Thoracic aorta endothelial cell (primary cell): Measurements from ENCODE around the gene CROT. TPM values are rescaled to one million over a fixed set of nuclear protein-coding genes. Genes with fewer than 3 reads are reported as not detected.

Source experiments
- small RNA-seq: library from RNA; depleted of rRNA; stranded (forward); fragments of <200 nt; gene quantifications from one replicate; pipeline ENCODE3, GENCODE V24; 2012
- total RNA-seq: library from RNA; depleted of rRNA; stranded (reverse); fragments of >200 nt; gene quantifications from 2 replicates; pipeline ENCODE4 v1.2.3, GENCODE V29; 2012

The CROT gene, protein sequence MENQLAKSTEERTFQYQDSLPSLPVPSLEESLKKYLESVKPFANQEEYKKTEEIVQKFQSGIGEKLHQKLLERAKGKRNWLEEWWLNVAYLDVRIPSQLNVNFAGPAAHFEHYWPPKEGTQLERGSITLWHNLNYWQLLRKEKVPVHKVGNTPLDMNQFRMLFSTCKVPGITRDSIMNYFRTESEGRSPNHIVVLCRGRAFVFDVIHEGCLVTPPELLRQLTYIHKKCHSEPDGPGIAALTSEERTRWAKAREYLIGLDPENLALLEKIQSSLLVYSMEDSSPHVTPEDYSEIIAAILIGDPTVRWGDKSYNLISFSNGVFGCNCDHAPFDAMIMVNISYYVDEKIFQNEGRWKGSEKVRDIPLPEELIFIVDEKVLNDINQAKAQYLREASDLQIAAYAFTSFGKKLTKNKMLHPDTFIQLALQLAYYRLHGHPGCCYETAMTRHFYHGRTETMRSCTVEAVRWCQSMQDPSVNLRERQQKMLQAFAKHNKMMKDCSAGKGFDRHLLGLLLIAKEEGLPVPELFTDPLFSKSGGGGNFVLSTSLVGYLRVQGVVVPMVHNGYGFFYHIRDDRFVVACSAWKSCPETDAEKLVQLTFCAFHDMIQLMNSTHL
- 12.2 and 14.1 TPM in 2 replicates for total RNA-seq

DNA sequence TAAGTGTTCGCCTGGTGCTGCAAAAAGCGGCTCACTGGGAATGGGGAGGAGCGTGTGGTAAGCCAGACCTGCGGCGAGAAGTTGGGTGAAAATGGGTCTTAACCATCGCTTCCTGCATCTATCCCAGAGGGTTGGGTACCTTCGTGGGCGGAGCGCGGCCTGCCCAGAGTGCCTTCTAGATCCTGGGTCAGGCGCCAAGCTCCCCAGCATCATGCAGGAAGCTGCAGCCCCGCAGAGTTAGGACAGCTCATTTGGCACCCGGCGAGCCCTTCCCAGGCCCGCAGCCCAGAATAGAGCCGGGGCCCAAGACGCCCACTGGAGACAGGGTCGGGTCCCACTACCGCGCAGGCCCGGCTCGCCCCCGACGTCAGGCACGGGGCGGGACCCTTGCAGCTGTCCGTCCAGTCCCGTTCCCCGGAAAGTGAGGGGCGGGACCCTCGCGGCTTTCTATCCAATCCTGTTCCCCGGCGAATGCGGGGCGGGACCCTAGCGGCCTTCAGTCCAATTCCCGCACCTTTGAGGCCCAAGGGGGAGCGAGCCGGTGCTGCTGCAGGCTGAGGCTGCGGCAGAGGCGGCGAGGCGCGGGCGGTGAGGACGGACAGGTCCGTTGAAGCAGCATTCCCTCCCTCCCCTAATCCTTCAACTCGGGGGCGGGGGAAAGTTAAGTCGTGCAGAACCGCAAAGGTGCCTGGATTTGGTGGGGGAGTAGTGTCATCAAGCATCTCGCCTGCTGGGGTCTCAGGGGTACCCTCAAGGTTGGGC, at the start of gene CROT:
Gene CROT (plus strand): TSS at position 499 of the 762 bp plus-strand sequence. CDS start 3,405 bp downstream, outside the sequence.

Small RNAs within 50 kb of the gene (small RNA-seq; reads per million reads assigned to genes)
- gene RF02195 = not detected
- not detected for gene RF02196

Other genes with a start within 250 kb of the CROT start
- 116 and 120 TPM in 2 replicates for gene DMTF1, start 193.2 kb upstream of the CROT start, total RNA-seq
- gene TMEM243, start 125.9 kb upstream of the CROT start, total RNA-seq = 38.8 and 46.1 TPM in 2 replicates
- gene ABCB4, start 130.0 kb downstream of the CROT start, total RNA-seq = 0.14 TPM in 1 of 2 replicates, not detected in the other